ENCODE data around the gene PYHIN1.

PYHIN1 gene

DNA sequence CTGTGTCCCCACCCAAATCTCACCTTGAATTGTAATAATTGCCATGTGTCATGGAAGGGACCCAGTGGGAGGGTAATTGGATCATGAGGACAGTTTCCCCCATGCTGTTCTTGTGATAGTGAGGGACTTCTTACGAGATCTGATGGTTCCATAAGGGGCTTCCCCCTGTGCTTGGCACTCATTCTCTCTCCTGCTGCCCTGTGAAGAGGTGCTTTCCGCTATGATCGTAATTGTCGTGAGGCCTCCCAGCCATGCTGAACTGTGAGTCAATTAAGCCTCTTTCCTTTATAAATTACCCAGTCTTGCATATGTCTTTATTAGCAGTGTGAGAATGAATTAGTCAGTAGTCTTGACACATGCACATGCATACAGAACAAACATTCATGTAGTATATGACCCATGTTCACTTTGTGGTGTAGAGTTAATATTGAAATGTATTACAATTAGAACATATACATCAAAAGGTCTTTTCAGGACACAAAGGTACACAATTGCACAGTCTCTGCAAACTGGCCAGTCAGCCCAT lies 61.5 kb downstream of the PYHIN1 start:
- TF ChIP-seq, protein P1, sequence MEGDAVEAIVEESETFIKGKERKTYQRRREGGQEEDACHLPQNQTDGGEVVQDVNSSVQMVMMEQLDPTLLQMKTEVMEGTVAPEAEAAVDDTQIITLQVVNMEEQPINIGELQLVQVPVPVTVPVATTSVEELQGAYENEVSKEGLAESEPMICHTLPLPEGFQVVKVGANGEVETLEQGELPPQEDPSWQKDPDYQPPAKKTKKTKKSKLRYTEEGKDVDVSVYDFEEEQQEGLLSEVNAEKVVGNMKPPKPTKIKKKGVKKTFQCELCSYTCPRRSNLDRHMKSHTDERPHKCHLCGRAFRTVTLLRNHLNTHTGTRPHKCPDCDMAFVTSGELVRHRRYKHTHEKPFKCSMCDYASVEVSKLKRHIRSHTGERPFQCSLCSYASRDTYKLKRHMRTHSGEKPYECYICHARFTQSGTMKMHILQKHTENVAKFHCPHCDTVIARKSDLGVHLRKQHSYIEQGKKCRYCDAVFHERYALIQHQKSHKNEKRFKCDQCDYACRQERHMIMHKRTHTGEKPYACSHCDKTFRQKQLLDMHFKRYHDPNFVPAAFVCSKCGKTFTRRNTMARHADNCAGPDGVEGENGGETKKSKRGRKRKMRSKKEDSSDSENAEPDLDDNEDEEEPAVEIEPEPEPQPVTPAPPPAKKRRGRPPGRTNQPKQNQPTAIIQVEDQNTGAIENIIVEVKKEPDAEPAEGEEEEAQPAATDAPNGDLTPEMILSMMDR (IDR thresholded peaks at IDR 0.05; ENCODE audit: borderline replicate concordance, insufficient read depth, low read depth, low read length): no peak
- H3K4me3 ChIP-seq (ENCODE audit: low read depth, low read length): no peak overlapping the region

DNA sequence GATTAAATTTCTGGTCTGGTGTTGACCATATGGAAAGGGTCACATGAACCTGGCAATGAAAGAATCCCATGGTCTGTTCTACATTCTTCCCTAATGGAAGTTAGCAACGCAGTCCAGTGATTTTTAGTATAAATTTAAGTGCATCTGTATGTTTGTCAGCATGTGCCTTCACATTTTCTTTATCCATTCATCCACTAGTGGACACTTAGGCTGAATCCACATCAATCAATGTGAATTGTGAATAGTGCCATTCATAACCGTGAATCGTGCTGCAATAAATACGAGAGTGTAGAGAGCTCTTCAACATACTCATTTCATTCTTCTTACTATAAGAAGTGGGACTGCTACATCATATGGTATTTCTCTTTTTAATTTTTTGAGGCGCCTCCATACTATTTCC lies 65.6 kb downstream of the PYHIN1 start:
- TF ChIP-seq, protein P1 (IDR thresholded peaks at IDR 0.05; ENCODE audit: borderline replicate concordance, insufficient read depth, low read depth, low read length): no peak
- no peak overlapping the region for H3K4me3 ChIP-seq (ENCODE audit: low read depth, low read length)

DNA sequence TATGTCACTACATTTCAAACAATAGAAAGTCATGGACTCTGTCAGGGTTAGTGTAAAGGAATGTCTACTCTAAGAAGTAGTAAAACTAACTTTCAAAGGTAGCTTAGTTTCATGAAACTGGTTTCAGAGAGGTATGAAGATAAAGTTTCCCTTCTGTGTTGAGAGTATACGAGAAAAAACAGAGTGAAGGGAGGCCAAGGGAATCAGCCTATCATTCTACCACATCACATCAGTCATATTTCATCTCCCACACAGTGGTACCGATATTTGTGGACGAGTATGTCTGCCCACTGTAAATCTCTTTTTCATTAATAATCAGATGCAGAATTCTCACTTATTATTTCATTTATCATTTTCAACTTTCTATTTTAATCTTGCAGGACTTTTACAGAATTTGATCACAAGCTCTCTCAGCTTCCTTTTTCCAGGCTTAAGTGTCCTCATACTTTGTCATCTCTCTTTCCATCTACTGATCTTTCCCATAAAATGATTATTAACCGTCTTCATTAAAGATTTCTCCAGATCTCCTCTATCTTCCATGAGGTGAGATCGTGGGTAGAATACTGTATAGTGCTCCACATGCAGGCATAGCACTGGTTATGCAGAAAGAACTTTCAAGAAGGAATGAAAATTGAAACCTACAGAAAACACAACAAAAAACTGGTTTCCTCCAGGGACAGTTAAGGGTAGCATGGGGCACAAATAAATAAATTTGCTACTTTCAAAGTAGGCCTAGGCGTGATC lies 66.9 kb downstream of the PYHIN1 start:
- no peak overlapping the region for H3K4me3 ChIP-seq (ENCODE audit: low read depth, low read length)
- TF ChIP-seq, protein P1 (IDR thresholded peaks at IDR 0.05; ENCODE audit: borderline replicate concordance, insufficient read depth, low read depth, low read length): no peak

DNA sequence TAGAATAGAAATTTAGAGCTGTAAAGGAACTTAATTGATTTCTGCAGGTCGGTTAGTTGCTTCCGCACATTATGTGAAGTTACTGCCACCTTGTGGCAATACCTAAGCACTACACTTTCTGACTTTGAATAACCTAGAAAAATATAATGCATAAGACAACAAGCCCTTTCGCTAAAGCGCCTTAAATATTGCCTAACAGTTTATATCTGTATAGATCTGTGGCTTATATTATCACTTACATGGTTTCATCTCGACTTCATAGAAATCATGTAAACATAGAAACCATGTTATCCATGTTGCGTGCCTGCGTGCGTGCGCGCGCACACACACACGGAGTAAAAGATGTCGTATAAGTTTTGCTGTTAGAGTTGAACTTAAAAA lies 67.4 kb downstream of the PYHIN1 start:
- no peak overlapping the region for H3K4me3 ChIP-seq (ENCODE audit: low read depth, low read length)
- TF ChIP-seq, protein P1 (IDR thresholded peaks at IDR 0.05; ENCODE audit: borderline replicate concordance, insufficient read depth, low read depth, low read length): peak; percentile 49; the same call in 1 of the 2 replicates

DNA sequence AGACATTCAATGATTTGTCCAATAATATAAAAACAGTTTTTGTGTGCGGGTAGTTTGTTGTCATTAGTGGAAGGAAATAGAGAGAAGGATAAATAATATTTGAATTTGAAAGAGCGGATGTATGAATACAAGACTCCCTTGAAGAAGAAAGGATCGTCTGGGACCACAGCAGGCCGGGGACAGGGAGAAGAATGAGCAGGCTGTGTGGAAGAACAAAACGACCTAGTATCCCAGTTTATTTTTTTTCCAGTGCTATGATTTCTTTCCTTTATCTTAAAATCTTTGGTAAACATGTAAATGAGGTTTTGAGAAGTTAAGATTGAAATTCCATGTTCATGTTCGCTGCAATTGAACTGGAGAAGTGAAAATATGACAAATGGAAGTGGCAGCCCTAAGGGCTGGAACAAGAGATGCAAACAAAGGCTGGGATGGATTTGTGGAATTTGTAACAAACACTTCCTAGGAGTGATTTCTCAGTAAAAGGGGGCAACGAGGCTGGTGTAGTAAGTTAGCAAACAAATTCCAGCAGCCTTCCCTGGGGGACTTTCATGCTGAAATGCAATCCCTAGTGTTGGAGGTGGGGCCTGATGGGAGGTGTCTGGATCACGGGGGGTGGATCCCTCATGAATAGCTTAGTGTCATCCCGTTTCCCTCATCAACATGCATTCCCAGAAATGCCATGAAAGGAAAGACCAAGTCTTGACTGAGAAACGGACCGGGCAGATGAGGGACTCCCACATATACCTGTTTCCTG lies 68.1 kb downstream of the PYHIN1 start:
- TF ChIP-seq, protein P1 (IDR thresholded peaks at IDR 0.05; ENCODE audit: borderline replicate concordance, insufficient read depth, low read depth, low read length): no peak
- no peak overlapping the region for H3K4me3 ChIP-seq (ENCODE audit: low read depth, low read length)

DNA sequence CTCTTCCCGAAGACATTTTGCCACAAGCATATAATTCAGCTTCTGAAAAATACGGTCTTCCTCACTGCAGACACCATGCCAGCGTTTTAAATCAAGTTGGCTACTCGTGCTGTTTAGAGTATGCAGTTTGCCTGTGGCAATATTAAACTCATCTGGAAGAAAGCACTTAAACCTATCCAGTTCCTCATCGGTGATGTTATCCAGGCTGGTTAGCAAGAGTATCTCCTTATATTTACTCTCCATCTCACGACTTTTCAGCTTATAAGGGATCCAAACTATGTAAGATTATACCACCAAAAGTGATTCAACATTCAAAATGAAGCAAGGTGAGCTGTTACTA lies 68.7 kb downstream of the PYHIN1 start:
- H3K4me3 ChIP-seq (ENCODE audit: low read depth, low read length): no peak overlapping the region
- TF ChIP-seq, protein P1 (IDR thresholded peaks at IDR 0.05; ENCODE audit: borderline replicate concordance, insufficient read depth, low read depth, low read length): no peak
